ENCODE results near the gene SHC2.
"Not testable (repeated sequence)": the region's sequence is repeated elsewhere in the genome, so short reads cannot be mapped to it uniquely, and the experiment has no call there.

SHC2 gene

GRCh38 chr19:444677-445210 is 16.1 kb downstream of the SHC2 start:
- DNase-seq = no peak

- DNase-seq = no peak
Observed at GRCh38 chr19:443005-443404, 17.8 kb downstream of the SHC2 start.

- DNase-seq = no peak
Observed at GRCh38 chr19:442085-442484, 18.7 kb downstream of the SHC2 start.

- DNase-seq = no peak
Observed at GRCh38 chr19:441213-441836, 19.5 kb downstream of the SHC2 start.

- no peak for DNase-seq
Observed at GRCh38 chr19:440391-441212, 20.2 kb downstream of the SHC2 start.

- no peak for DNase-seq
Observed at GRCh38 chr19:439167-439900, 21.5 kb downstream of the SHC2 start.

- DNase-seq = no peak
Observed at GRCh38 chr19:438416-438958, 22.3 kb downstream of the SHC2 start.

- no peak for DNase-seq
Observed at GRCh38 chr19:437041-437440, 23.8 kb downstream of the SHC2 start.

- DNase-seq = no peak
Observed at GRCh38 chr19:436413-436950, 24.4 kb downstream of the SHC2 start.

GRCh38 chr19:435707-436412 is 25.0 kb downstream of the SHC2 start:
- DNase-seq = no peak

- DNase-seq = no peak
Observed at GRCh38 chr19:435056-435706, 25.7 kb downstream of the SHC2 start.

- no peak for DNase-seq
Observed at GRCh38 chr19:434152-434960, 26.5 kb downstream of the SHC2 start.

GRCh38 chr19:430701-431100 is 30.1 kb downstream of the SHC2 start:
- DNase-seq = no peak

GRCh38 chr19:428149-428548 is 32.7 kb downstream of the SHC2 start:
- DNase-seq = no peak

- DNase-seq = not testable (repeated sequence)
Observed at GRCh38 chr19:427675-428074, 33.2 kb downstream of the SHC2 start.

GRCh38 chr19:426725-427445 is 33.9 kb downstream of the SHC2 start:
- no peak for DNase-seq

GRCh38 chr19:425056-425455 is 35.8 kb downstream of the SHC2 start:
- DNase-seq = no peak

- DNase-seq = no peak
Observed at GRCh38 chr19:424546-424945, 36.3 kb downstream of the SHC2 start.

GRCh38 chr19:423691-424466 is 37.0 kb downstream of the SHC2 start:
- no peak for DNase-seq
